A549 (cell line): ENCODE results near the gene GPD2. TPM values are rescaled to one million over a fixed set of nuclear protein-coding genes. Genes with fewer than 3 reads are reported as not detected.
A peak's percentile ranks its signal among the peaks of the same experiment; 100 is the strongest.

Experiments used
- ATAC-seq, 2 experiments: fragments of 200-7000 bp in 1 of 2; fragments of >200 bp in 1 of 2; cut with Nextera tagmentation in 1 of 2; cut with Tn5 transposase in 1 of 2; 3 replicates each; pipeline versions ENCODE4 v1.8.0 to v1.9.1; 2018 to 2020; ENCODE audit warnings: mild to moderate bottlenecking in 1 of 2, moderate library complexity in 1 of 2
- CTCF ChIA-PET: fragments of 300-600 bp; sonication (Branson Sonifier 250); formaldehyde crosslinking; extraction: SDS; loops from one replicate; lab custom pipeline; 2021; ENCODE audit warnings: antibody characterized with exemption, inconsistent platforms; lab: Yijun Ruan, JAX
- POLR2A ChIA-PET: fragments of 350-600 bp; formaldehyde crosslinking; extraction: SDS; loops from one replicate; lab custom pipeline; 2021; ENCODE audit warnings: antibody characterized with exemption, inconsistent platforms; lab: Yijun Ruan, JAX
- DNase-seq, 2 experiments: peaks; one replicate each; pipeline versions ENCODE4 v3.0.0 to v3.0.0-alpha.2; 2011 to 2016; ENCODE audit warnings: low read depth in 1 of 2, low spot score in 1 of 2
- FAIRE-seq: peaks from 2 replicates; lab custom pipeline; 2011; peaks lifted over from hg19 to GRCh38; lab: Jason Lieb, UNC
- H3K27ac ChIP-seq, 2 experiments: fragments of >200 bp; sonication (Bioruptor Twin); formaldehyde crosslinking; 3 replicates each; pipeline ENCODE4 v1.5.1; 2016 to 2017
- H3K4me1 ChIP-seq: fragments of >200 bp; sonication (Bioruptor Twin); formaldehyde crosslinking; 3 replicates; pipeline ENCODE4 v1.6.1; 2016
- H3K4me2 ChIP-seq: fragments of >200 bp; sonication (Bioruptor Twin); formaldehyde crosslinking; 3 replicates; pipeline ENCODE4 v1.6.1; 2016
- H3K4me3 ChIP-seq: fragments of >200 bp; sonication (Bioruptor Twin); formaldehyde crosslinking; 3 replicates; pipeline ENCODE4 v1.5.1; 2016
- H3K9me3 ChIP-seq: fragments of >200 bp; sonication (Bioruptor Twin); formaldehyde crosslinking; 3 replicates; pipeline ENCODE4 v1.6.1; 2016
- CBX8 ChIP-seq: fragments of 200-600 bp; sonication (generic); IDR thresholded peaks from 2 replicates; pipeline ENCODE4 v1.6.1; 2016
- CHD2 ChIP-seq: fragments of 150-350 bp; IDR thresholded peaks from 2 replicates; pipeline ENCODE4 v1.6.1; 2014; ENCODE audit warnings: low read length; ENCODE audit not compliant: partially characterized antibody
- EHF ChIP-seq: fragments of 250-450 bp; sonication (Bioruptor Pico); IDR thresholded peaks from 2 replicates; pipeline ENCODE4 v1.5.0; 2020; ENCODE audit warnings: mild to moderate bottlenecking
- FOSB ChIP-seq: fragments of 250-450 bp; sonication (Bioruptor Pico); IDR thresholded peaks from 2 replicates; pipeline ENCODE4 v1.5.0; 2020; ENCODE audit warnings: mild to moderate bottlenecking, moderate library complexity
- FOSL2 ChIP-seq, 2 experiments: fragments of 450-650 bp in 1 of 2; fragments of >200 bp in 1 of 2; sonication (Bioruptor Twin) in 1 of 2; formaldehyde crosslinking; IDR thresholded peaks; 2 replicates each; pipeline versions ENCODE4 v1.5.0 to v1.6.1; 2016 to 2020; ENCODE audit warnings: mild to moderate bottlenecking in 1 of 2, moderate library complexity in 1 of 2
- HES2 ChIP-seq: fragments of >200 bp; sonication (Bioruptor Twin); formaldehyde crosslinking; IDR thresholded peaks from 2 replicates; pipeline ENCODE4 v1.6.1; 2016
- HEYL ChIP-seq: fragments of 250-450 bp; sonication (Bioruptor Pico); IDR thresholded peaks from 2 replicates; pipeline ENCODE4 v1.8.0; 2021; ENCODE audit warnings: mild to moderate bottlenecking, moderate library complexity
- HOXA7 ChIP-seq: fragments of 250-450 bp; sonication (Bioruptor Pico); IDR thresholded peaks from 2 replicates; pipeline ENCODE4 v1.5.0; 2020; ENCODE audit warnings: mild to moderate bottlenecking, moderate library complexity
- HOXB13 ChIP-seq: fragments of 250-450 bp; sonication (Bioruptor Pico); IDR thresholded peaks from 2 replicates; pipeline ENCODE4 v1.5.0; 2020; ENCODE audit warnings: low read depth, mild to moderate bottlenecking, moderate library complexity
- KDM1A ChIP-seq: fragments of 200-600 bp; sonication (generic); IDR thresholded peaks from 2 replicates; pipeline ENCODE4 v1.6.1; 2016; ENCODE audit warnings: low read depth, mild to moderate bottlenecking
- KDM5A ChIP-seq: fragments of 200-600 bp; sonication (generic); IDR thresholded peaks from 2 replicates; pipeline ENCODE4 v1.6.1; 2016; ENCODE audit warnings: antibody characterized with exemption, mild to moderate bottlenecking
- MAFK ChIP-seq: fragments of 450-650 bp; IDR thresholded peaks from 2 replicates; pipeline ENCODE4 v1.6.1; 2014; ENCODE audit not compliant: partially characterized antibody
- MAX ChIP-seq: IDR thresholded peaks from 2 replicates; pipeline ENCODE4 v1.6.1; 2012
- MAZ ChIP-seq: fragments of 150-350 bp; IDR thresholded peaks from 2 replicates; pipeline ENCODE4 v1.6.1; 2014; ENCODE audit warnings: antibody characterized with exemption, low read depth, low read length, borderline replicate concordance
- NFE2L2 ChIP-seq: fragments of 150-350 bp; conservative IDR thresholded peaks from 2 replicates; pipeline ENCODE4 v1.6.1; 2014; ENCODE audit warnings: low read length
- RAD21 ChIP-seq, 2 experiments: fragments of >200 bp in 1 of 2; sonication (Bioruptor Twin) in 1 of 2; formaldehyde crosslinking in 1 of 2; IDR thresholded peaks in 1 of 2; conservative IDR thresholded peaks in 1 of 2; 2 replicates in 1 of 2; 3 replicates in 1 of 2; pipeline ENCODE4 v1.6.1; 2012 to 2018; ENCODE audit warnings: inconsistent platforms in 1 of 2
- REST ChIP-seq: fragments of 200-600 bp; sonication (generic); IDR thresholded peaks from 2 replicates; pipeline ENCODE4 v1.6.1; 2016; ENCODE audit warnings: antibody characterized with exemption, mild to moderate bottlenecking, moderate library complexity
- SREBF2 ChIP-seq: fragments of 450-650 bp; IDR thresholded peaks from 2 replicates; pipeline ENCODE4 v1.6.1; 2014; ENCODE audit warnings: mild to moderate bottlenecking, moderate library complexity
- WGBS: methylation state at CpG from one replicate; pipeline ENCODE4 v1.1.6; 2017; ENCODE audit errors: missing lambda C conversion rate; 5-methylcytosine and 5-hydroxymethylcytosine counted together
- polyA plus RNA-seq, 4 experiments: library from polyadenylated mRNA; depleted of rRNA in 3 of 4; stranded (reverse); fragments of >200 nt; fragmentation: RNase III in 1 of 4; extraction: RNeasy Plus Mini Kit Qiagen cat#74134 plus additional on column Dnase treatment in 1 of 4; gene quantifications; 2 replicates in 3 of 4; 3 replicates in 1 of 4; pipeline ENCODE4 v1.2.3, GENCODE V29; 2011 to 2017

GPD2 gene
- polyA plus RNA-seq, 2 of the 4 experiments (the other 2 are of a cell fraction): 26.6 to 39.6 TPM

- ChIA-PET POLR2A (interaction anchor here (0.9 kb wide), 1 partner anchor 111 kb away, joined by 3 read pairs; no protein-coding TSS in a partner anchor), CTCF (no interaction called here)
- Histone ChIP-seq H3K9me3 (no peaks in the 10 kb centered on the region), H3K27ac (peak overlapping the region; percentile 63 to 84), H3K4me2 (peak overlapping the region; percentile 47), H3K4me3 (no peak overlapping the region), H3K4me1 (peaks cover 31% of the 10 kb centered on the region)
- peak in 1 of 2 experiments; percentile 59 for DNase-seq
- 76% methylated on average over 6 of the region's 6 CpGs for WGBS
- peak; percentile 74 to 80; a peak in 4 of 6 replicates for ATAC-seq
- FAIRE-seq: no peak
- TF ChIP-seq MAFK: peak; percentile 99
- TF ChIP-seq NFE2L2: peak; percentile 94
- no peak for TF ChIP-seq RAD21 (conservative IDR thresholded peaks at IDR 0.05 in 1 of 2, IDR thresholded peaks at IDR 0.05 in 1 of 2)
- no peak for TF ChIP-seq FOSL2 (IDR thresholded peaks at IDR 0.05)
- TF ChIP-seq FOSL2 (CRISPR knock-in tag; IDR thresholded peaks at IDR 0.05): peak; percentile 76
Measured at GRCh38 chr2:156445296-156446220, 9.4 kb downstream of the GPD2 start.

GRCh38 chr2:156447761-156448160 lies 11.6 kb downstream of the GPD2 start:
- Histone ChIP-seq H3K9me3 (no peaks in the 10 kb centered on the region), H3K4me2 (no peak overlapping the region), H3K4me3 (no peak overlapping the region), H3K4me1 (peaks cover 33% of the 10 kb centered on the region), H3K27ac (no peak overlapping the region)
- ATAC-seq (no peak), FAIRE-seq (no peak), DNase-seq (no peak)
- TF ChIP-seq MAFK (peak; percentile 3), HEYL (CRISPR knock-in tag) (no peak), KDM1A (no peak), HOXB13 (no peak)
- CTCF ChIA-PET: interaction anchor here (0.6 to 1.1 kb wide), 2 partner anchors 11 to 12 kb away, joined by 3 read pairs; no protein-coding TSS in a partner anchor
- 93% methylated on average over 1 of the region's 1 CpG for WGBS
- POLR2A ChIA-PET: no interaction called here

- Histone ChIP-seq H3K4me2 (no peak overlapping the region), H3K4me1 (peaks cover 36% of the 10 kb centered on the region), H3K9me3 (no peaks in the 10 kb centered on the region), H3K4me3 (no peak overlapping the region), H3K27ac (no peak overlapping the region)
- TF ChIP-seq KDM5A: no peak
- TF ChIP-seq HOXA7: no peak
- no peak for TF ChIP-seq MAFK
- no peak for TF ChIP-seq REST
- no peak for TF ChIP-seq CBX8
- no peak for TF ChIP-seq MAZ
- no peak for TF ChIP-seq FOSB (CRISPR knock-in tag)
- TF ChIP-seq EHF (CRISPR knock-in tag): no peak
- TF ChIP-seq MAX: no peak
- no peak for TF ChIP-seq HES2
- TF ChIP-seq CHD2: no peak
- TF ChIP-seq SREBF2: no peak
- TF ChIP-seq NFE2L2: no peak
- POLR2A ChIA-PET: no interaction called here
- FAIRE-seq: no peak
- no peak for DNase-seq
- WGBS: 86% methylated on average over 1 of the region's 1 CpG
- CTCF ChIA-PET: interaction anchor here (1.1 kb wide), 1 partner anchor 12 kb away, joined by 3 read pairs; no protein-coding TSS in a partner anchor
- ATAC-seq: no peak
Measured at GRCh38 chr2:156448766-156449165, 12.6 kb downstream of the GPD2 start.
